Colon (tissue), 2 donors: ENCODE results near the gene USP25.

Experiments
- FAIRE-seq: peaks from 2 replicates; lab custom pipeline; 2012; peaks lifted over from hg19 to GRCh38; lab: Jason Lieb, UNC
- donor health status: control.
- donor health status: control.

Gene USP25

DNA sequence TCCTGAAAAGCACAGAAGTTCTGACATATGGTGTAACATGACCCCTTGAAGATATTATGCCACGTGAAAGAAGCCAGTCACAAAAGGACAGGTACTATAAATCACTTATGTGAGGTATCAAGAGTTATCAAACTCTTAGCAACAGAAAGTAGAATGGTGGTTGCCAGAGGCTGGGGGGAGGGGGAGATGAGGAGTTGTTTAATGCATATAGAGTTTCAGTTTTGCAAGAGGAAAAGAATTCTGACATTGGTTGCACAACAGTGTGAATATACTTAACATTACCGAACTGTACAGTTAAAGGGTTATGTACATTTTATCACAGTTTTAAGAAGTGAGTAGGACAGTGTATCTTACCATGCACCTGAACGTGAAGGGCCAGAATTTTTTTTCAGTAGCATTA, 80.0 kb downstream of the USP25 start:
- FAIRE-seq = no peak

DNA sequence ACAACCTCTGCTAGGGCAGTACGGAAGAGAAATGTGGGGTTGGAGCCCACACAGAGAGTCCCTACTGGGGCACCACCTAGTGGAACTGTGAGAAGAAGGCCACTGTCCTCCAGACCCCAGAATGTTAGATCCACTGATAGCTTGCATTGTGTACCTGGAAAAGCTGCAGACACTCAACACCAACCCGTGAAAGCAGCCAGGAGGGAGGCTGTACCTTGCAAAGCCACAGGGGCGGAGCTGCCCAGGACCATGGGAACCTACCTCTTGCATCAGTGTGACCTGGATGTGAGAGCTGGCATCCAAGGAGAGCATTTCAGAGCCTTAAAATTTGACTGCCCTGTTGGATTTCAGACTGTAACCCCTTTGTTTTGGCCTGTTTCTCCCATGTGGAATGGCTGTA, 85.5 kb downstream of the USP25 start:
- no peak for FAIRE-seq

DNA sequence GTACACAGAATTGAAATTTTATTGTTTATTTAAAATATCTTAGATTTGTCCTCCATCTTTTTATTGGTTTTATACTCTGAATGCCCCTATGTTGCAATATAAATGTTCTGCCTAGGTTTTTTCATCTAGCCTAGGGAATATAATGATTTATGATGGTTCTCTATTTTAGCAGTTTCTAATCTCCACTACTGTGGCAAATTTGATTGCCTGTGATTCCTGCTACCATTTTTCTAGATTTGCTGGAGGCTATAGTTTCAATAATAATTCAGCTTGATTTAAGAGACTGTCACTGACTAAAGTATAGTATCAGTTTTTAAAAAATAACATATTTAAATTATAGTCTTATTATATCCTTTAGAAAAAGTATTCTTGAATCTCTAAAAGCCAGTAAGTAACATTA, 90.5 kb downstream of the USP25 start:
- FAIRE-seq = no peak

DNA sequence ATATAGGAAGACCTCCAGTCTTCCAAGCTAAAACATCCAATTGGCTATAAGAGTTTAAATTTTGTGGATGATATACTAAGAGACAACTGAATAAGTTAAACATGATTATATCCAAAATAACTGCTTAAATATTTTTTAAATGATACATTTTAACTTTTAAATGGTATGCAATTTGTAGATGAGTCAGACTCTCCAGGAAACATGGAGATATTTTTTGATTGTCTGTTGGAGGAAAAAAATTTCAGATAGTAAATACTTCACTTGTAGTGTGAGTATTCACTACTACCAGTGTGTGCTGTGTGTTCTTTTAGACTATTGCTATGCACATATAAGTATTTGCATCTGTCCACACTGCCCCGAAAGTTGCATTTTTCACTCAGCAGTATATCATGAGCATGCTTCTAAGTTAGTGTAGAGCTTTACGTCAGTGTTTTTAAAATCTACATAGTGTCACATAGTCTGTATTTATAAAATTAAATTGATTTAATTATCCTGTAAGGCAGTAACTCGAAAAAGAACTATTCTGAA, 91.1 kb downstream of the USP25 start:
- FAIRE-seq = no peak

DNA sequence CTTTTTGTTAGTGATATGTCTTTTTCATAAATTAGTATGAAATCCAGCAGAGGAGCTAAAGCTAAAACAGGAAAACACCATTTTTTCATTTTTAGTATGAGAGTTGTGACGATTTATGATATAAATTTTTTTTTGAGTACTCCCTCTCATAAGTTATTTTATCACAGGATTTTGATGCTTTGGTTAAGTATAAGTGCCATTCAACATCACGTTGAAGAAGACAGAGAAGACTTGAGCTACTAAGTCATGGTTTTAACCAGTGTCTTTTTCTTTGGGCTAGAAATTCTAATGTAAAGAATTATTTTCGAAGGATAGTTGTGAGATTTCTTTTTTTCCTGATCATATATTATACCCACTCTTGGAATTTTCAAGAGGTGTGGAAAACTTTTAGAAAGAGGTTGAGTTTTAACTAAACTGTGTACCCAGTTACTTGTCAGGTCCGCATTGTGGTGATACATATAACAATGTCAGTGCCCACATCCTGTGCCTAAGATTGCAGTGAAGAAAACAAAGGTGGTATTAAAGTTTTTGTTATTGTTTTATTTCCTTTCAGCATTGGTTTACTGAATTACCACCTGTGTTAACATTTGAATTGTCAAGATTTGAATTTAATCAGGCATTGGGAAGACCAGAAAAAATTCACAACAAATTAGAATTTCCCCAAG, 93.8 kb downstream of the USP25 start:
- no peak for FAIRE-seq

DNA sequence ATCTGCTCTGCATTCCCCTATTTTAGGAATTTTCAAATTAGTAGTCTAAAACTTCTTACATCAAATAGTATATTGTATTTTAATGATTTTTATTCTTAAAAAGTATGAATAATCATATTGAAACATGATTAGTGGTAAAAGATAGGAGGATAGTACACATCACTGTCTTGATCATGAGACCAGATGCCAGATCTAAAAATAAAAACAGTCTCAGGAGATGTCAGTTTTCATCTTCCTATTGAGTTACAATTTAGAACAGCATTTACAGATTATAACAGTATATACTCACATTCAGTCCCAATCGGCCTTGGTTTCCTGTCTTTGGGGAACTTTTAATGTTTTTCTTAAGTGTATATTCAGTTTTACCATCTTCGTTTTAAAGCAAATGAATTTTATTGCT, 95.9 kb downstream of the USP25 start:
- FAIRE-seq = no peak

DNA sequence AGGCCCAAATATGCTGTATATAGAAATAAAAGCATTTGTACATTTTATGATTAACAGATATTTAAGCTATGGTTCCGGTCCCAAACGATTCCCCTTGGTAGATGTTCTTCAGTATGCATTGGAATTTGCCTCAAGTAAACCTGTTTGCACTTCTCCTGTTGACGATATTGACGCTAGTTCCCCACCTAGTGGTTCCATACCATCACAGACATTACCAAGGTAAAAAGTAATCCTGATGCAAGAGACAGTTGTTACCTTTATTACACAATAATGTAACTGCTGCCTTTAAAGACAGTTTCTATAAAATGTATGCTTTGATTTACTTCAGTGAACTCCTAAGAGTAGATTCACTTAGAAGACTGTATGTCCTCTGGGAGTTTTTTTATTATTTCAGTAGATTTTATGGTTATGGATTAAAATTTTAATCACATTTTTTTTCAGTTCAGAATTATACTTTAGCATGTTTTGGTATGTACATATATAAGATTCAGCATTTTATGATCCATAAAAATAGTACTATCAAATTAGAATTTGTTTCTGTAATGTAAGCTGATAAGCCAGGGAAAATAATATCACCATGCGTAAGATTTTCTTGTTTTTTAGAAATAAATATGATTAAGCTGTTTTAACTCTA, 96.5 kb downstream of the USP25 start:
- peak; percentile 71 for FAIRE-seq

DNA sequence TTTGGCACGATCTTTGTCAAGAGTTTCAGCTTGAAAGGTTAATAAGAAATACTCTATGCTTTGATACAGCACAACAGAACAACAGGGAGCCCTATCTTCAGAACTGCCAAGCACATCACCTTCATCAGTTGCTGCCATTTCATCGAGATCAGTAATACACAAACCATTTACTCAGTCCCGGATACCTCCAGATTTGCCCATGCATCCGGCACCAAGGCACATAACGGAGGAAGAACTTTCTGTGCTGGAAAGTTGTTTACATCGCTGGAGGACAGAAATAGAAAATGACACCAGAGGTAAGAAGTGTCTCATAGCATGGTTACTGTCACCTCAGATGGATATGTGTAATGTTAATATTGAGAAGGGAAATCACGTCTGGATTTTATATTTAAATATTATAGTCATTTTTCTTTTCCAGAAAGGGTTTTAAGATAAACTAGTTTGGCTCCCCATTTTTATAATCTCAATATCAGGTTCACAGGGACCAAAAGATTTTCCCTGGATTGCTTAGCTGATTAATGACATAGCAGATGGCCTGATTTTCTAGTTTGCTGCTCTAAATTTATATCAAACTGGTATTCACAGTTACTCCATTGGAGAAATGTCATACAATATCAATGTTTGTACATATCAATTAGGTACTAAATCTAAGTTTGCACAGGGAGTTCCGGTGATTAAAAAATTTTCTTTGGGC, 97.3 kb downstream of the USP25 start:
- FAIRE-seq = no peak

DNA sequence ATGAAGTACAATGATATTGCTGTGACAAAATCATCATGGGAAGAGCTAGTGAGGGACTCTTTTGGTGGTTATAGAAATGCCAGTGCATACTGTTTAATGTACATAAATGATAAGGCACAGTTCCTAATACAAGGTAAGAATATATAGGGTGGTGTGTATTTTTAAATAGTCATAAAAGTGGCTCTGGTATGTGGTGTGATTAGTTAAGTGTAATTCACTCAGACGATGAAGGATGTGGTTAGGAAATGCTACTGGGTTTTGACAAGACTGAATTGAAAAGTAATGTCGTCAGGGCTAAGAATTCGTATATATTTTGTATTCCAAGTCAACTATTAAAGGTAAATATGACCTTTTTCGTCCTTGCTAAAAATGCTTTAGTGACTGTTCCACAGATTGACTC, 101.7 kb downstream of the USP25 start:
- FAIRE-seq = no peak

DNA sequence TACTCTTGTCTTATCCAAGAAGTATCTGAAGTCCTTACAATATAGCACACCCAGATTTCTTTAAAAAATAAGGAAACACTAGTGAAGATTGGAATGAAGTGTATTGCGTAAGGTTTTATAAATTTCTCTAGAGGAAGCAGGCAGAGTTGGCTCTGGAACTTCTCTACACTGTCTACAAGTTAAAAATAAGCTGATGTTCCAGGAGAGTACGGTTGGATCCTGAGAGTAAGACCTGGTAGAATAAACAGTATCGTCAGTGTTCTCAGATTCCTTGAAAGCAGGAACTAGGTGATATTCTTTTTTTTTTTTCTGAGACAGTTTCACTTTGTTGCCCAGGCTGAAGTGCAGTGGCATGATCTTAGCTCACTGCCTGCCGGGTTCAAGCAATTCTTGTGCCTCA, 107.9 kb downstream of the USP25 start:
- FAIRE-seq = no peak

DNA sequence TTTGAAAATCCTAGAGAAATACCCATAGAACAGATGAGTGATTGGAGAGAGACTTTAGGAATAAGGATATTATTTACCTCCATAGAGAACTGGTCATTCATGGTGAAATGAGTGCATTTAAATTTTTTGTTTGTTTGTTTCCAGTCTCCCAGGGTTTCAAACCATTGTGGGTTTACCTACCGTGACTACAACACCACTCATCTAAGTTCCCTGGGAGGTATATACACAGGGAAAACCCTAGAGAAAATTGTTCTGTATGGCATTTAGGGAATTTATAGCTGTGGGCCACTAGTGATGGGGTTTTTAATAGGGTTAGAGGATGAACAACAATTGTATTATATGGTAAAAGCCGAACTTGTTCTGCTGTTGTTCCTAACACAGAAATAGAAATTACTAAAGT, 109.2 kb downstream of the USP25 start:
- FAIRE-seq = no peak

DNA sequence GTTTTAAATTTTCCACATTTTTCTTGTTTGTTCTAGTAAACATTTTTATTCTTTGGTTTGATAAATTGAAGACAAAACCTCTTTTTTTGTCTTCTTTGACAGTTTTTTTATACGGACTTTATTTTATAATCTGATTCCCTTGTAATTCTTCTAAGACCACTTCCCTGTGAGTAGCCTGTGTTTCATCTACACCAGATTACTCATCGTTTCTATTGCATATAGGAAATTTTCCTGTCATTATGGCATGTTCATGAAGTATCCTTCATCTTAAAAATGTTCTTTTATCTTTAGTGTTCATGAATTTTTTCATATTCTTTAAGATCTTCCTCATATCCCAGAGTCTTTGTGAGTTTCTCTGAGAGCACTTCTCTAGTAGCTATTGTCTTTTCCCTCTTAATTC, 109.8 kb downstream of the USP25 start:
- no peak for FAIRE-seq

DNA sequence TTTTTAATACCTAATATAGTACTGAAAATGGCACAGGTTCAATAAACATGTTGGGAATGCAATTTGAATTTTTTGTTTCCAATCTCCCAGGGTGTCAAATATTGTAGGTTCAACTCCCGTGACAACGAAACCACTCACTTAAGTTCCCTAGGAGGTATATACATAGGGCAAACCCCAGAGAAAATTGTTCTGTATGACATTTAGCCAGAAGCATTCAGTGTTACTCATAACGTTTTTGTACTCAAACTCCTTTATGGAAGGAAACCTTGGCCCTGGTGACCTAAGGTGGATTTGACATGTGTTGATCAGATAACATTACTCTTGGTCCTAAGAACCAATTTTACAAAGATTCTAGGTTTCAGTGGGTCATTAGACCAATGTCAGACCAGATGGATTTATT, 110.6 kb downstream of the USP25 start:
- no peak for FAIRE-seq

DNA sequence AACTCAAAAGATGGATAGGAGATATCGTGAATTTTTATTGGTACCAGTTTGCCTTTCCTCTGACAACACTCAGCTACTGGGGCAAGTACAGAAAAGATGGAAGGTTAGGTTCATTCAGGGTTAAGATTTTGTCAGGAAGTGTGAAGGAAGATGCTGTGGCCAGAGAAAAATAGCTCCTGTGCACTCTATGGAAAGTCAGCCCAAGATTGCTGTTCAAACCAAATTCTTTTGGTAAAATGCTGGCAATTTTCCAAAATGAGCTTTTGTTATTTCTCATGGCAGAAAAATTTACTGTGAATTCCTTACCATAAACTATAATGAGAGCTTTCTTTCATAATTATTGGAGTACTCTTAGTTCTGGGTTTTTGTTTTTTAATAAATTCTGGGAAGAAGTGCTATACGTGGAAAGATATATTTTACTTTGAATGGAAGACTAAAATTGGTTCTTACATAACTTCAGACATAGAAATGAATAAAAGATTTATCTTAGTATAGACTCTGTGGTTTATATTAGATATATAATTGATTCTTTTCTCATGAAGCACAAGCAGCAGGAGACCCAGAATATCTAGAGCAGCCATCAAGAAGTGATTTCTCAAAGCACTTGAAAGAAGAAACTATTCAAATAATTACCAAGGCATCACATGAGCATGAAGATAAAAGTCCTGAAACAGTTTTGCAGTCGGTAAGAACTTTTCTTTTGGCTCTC, 112.2 kb downstream of the USP25 start:
- no peak for FAIRE-seq

DNA sequence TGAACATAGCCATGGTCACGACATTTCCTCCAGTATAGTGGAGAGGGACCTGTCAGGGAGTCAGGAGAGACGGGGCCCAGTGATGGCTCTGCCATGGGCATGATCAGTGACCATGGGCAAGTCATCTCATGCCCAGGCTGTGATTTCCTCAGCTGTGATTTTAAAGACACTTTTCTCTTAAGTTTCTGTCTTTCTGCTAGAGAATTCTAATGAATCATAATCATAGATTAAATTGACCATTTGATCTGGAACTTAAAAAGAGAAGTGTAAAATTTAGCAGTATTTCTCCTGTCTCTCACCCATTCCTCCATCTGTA, 112.7 kb downstream of the USP25 start:
- FAIRE-seq = no peak

DNA sequence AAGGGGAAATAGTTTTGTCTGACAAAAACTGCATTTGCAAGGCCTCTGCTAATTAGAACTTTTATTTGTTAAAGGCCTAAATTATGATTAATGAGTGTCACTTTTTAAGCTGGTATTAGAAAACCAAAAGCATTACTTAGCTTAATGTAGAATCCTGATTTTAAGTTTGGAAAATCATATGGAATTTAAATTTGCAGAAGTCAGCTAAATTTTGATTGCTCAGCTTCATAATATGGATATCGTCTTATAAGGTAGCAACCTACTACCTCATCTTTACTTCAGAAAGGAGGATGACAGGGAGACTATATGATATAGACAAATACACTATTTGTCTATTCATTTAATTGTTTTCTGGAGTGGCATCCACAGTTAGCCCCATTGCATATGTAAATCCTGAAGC, 114.0 kb downstream of the USP25 start:
- no peak for FAIRE-seq

DNA sequence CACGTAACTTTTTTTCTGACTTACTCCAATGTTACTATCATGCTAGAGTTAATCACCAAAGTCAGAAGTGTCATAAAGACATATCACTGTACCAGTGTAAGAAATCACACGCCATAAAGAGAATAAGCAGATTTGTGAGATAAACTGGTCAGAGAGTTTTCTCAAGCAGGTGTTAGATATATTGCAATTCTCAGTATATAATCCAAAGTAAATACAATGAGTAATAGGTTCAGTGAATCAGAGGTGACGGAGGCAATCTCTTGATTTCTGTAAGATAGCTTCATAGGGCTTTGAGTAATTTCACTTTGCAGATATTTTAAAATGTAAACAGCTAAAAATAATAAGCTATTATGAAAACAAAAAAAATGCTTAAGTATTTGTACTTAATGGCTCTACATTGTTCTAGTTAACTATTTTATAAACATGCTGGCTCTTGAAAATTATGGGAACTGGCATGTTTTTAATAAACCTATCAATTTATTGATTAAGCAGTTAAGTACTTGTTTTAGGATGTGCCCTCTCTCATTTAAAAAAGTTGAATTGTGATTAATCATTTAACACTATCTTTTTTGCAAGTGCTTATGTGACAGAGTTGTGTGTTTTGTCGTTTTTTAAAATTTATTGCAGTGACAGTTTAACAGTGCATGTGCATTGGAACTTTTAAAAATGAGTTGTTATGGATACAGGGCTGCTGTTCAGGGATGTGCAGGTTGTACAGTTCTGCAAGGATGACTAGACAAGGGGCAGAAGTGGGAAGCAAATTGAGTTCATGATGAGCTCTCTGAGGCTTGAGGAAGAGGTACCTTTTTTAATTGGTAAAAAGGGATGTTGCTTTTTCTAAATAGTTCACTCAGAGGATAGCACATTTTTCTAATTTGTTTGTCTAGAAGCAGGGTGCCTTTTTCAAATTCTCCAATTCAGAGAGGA, 119.1 kb downstream of the USP25 start:
- FAIRE-seq = peak; percentile 5

DNA sequence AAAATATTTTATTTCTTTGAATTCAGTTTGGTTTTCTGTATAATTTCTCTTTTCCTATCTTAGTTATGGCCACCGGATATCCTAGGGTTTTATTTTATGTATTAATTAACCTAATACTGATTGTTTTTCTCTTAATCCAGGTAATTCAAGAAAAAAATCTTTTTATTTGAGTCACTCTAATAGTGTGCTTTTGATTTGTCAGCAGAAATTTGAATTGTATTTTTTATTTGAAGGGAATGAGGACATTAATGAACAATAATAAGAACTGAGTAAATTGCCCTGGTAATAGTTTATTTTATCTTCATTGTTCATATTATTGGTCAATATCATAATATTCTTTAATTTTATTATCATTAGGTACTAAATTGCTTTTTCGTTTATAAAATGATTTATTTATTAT, 120.1 kb downstream of the USP25 start:
- peak; percentile 43 for FAIRE-seq

DNA sequence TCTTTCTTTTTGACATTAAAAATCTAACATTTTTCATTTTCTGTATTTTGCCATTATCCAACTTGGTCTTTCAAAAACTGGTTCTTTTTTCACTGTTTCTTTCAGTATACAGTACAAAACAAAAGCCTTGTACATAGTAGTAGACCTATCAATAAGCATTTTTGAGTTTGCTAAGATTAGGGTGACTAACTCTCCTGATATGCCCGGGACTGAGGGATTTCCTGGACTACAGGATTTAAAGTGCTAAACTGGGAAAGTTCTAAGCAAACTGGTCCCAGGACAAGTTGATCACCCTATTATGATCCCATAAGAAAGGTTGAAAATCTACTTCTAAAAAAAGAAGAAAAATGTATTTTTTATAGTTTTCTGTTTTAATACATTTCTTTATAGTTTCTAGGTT, 120.9 kb downstream of the USP25 start:
- FAIRE-seq = no peak

DNA sequence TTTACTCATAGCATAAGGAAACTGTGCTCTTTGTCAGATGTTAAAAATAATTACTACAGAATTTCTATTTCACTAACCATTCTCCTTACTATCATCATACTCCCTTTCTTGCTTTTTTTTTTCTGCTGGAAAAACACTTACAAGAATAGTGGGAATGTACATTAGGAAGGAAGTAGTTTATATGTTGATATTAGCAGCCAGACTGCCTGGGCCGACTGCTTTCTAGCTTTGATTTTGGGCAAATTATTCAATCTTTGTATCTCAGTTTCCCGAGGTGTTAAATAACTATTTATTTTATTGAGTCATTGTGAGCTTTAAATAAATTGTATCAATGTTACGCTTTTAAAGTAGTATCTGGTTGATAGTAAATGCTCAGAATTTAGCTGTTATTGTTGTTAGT, 122.4 kb downstream of the USP25 start:
- no peak for FAIRE-seq

DNA sequence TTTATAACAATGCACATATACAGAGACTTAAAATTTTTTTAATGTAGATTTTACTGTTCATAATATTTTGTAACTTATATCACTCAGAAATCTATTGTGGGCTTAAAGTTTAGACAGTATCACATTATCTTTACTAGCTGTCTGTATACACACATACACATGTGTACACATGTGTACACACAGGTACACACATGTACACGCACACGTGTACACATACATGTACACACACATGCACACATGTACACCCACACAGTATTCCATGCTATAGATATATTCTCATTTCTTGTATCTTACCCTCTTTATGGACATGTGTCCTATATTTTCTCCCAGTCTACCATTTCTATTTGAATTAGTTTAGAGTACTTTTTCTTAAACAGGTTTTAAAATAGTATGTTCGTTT, 123.3 kb downstream of the USP25 start:
- FAIRE-seq = no peak

DNA sequence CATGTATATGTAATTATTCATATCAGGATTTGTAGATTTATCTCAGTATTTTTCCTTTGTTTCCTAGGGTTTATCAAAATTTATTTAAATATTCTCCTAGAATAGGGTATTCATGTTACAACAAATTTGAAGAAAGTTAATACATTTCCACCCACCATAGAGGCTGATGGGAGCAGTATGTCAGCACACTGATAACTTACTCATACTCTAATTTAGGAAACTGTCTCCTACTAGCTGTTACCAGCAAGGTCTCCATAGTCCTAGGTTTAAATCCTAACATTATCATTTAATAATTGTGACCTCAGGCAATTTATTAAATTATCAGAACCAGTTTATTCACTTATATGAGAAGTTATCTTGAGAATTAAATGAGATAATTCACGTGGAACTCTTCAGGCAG, 127.0 kb downstream of the USP25 start:
- FAIRE-seq = no peak
